Stimulated activated CD4-positive, alpha-beta T cell treated with anti-CD3 and anti-CD28 coated beads, Interleukin-1b, Interleukin-23, amount 100 ng/mL, for 1 hour (primary cell): ENCODE measurements around the gene DPPA5.
"Not testable (repeated sequence)": the region's sequence is repeated elsewhere in the genome, so short reads cannot be mapped to it uniquely, and the experiment has no call there.

ENCODE experiments used
- DNase-seq, 2 donors: peaks; one replicate each; pipeline ENCODE4 v3.0.0-alpha.2; 2020; ENCODE audit warnings: low read depth in 2 of 2

Gene DPPA5

GRCh38 chr6:73353636-73354593 lies at the start of gene DPPA5:
Gene DPPA5, minus strand, starts transcription at chr6:73354276. Its CDS starts 51 bp downstream, at chr6:73354225.
- no peak for DNase-seq

DNA sequence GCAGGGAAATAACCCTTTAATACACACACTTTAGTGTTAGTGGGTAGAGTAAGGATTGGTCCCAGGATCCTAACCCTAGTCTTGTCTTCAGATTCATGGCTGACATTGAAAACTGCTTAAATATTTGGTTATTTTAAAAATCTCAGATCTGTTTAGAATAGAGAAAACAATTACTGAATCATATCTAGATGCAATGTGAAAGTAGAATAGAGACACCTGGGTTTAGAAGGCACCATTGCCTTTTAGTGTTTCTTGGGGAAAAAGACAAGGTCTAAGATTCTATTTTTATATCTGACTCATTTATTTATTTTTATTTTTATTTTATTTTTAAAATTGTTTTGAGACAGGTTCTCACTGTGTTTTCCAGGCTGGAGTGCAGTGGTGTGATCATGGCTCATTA lies 46.6 kb upstream of the DPPA5 start:
- DNase-seq, result no peak

DNA sequence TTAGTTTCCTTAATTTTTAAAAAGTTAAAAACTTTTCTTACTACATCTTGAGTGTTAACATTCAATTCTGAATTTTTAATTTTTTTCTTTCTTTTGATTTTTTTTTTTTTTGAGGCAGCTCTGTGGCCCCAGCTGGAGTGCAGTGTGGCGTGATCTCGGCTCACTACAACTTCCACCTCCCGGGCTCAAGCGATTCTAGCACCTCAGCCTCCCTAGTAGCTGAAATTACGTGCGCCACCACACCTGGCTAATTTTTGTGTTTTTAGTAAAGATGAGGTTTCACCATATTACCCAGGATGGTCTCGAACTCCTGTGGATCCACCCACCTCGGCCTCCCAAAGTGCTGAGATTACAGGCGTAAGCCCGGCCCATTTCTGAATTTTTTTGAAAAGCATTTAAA lies 41.8 kb upstream of the DPPA5 start:
- DNase-seq, result no peak

DNA sequence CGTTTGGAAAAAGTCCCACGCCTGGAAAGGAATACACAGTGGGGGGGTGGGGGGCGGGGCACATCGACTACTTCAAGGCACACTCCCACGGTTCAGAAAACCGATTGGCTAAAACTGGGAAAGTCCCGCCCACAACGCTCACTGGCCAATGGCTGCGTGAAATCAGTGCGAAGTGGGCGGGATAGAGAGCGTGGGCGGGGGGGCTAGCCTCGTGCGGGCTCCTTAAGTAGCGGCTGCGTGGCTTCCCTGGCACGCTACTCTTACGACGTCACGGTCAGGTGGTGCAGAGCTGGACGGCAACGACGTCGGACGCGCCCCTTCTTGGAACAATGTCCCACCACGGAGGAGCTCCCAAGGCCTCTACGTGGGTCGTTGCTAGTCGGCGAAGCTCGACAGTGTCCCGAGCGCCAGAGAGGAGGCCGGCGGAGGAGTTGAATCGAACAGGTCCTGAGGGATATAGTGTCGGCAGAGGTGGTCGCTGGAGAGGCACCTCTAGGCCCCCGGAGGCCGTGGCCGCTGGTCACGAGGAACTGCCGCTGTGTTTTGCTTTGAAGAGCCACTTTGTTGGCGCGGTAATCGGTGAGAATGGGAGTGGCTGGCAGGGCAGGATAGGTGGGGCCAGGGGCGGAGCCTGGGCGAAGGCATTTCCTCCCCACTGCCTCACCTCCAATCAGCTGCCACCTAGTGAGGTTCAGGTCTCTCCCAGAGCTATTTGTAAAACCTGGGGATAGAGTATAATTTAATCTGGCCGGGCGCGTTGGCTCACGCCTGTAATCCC lies 40.7 kb upstream of the DPPA5 start, which contains the start of gene DDX43:
Gene DDX43, plus strand, starts transcription at position 252 of the 778 bp plus-strand sequence. Its CDS starts 78 bp downstream, at position 330.
- no peak for DNase-seq

DNA sequence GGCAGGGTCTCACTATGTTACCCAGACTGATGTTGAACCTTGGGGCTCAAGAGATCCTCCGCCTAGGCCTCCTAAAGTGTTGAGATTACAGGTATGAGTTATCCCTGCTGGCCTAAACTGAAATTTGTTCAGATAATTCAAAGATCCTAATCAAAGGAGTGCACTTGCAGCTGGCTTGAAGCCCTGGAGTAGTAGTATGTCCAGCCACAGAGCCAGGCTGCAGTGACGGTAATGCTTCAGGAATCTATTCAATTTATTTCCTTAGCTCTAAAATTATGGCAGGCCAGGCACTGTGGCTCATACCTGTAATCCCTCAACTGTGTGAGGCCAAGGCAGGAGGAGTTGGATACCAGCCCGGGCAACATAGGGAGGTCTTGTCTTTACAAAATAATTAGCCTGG lies 39.2 kb upstream of the DPPA5 start:
- DNase-seq, result no peak

GRCh38 chr6:73392188-73392587 lies 38.1 kb upstream of the DPPA5 start:
- not testable (repeated sequence) for DNase-seq

DNA sequence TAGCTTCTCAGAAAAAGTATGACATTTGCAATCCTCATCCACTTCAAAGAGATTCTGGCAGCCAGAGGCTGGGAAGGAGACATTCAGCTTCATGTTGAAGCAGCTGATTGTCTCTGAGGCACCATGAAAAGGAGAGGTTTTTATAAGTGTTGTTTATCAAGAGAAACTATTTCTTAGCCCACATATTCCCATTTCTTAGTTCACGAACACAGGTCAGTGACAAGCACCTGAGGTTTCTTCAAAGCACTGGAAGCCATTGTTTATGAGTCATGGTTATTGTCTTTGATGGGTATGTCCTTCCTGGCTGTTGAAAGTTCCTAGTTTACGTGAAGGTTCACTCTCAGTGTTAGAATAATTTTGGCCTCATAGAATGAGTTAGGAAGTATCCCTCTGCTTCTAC lies 37.6 kb upstream of the DPPA5 start:
- no peak for DNase-seq

GRCh38 chr6:73389854-73390253 lies 35.8 kb upstream of the DPPA5 start:
- no peak for DNase-seq

DNA sequence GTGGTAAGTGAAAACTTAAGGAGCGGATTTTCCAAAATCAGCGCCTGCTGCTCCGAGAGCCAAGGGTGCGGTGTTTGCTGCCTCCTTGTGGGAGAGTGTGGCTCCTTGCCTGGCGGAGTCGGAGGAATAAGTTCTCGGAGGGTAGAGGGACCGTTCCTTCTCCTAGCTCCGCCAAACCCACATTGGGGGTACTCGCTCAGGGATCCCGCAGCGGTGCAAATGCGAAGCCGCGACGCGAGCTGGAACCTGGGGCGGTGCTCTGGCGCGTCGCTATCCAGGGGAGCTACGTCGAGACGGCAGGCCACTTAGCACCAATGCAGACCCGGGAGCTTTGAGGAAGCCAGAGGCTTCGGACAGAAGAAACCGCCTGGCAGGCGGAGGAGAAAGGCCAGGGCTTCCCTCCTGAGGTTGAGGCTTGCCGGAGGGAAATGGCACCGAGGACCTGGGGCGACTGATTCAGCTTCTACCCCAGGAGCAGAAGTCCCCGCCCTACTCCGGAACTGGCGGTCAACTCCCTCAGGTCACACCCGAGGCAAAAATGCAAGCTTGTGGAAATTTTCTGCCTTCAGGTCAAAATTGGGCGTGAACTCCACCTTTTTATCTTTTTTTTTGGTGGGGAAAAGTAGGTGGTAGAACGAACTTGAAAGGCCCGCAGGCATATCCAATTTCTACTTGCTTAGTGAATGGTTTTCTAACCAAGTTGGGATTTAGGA lies 34.9 kb upstream of the DPPA5 start:
- peak in 1 of 2 donors; percentile 23 for DNase-seq

- no peak for DNase-seq
These were observed 34.3 kb upstream of the DPPA5 start for GRCh38 chr6:73388433-73388799.

GRCh38 chr6:73382462-73383113 lies 28.5 kb upstream of the DPPA5 start:
- no peak for DNase-seq

DNA sequence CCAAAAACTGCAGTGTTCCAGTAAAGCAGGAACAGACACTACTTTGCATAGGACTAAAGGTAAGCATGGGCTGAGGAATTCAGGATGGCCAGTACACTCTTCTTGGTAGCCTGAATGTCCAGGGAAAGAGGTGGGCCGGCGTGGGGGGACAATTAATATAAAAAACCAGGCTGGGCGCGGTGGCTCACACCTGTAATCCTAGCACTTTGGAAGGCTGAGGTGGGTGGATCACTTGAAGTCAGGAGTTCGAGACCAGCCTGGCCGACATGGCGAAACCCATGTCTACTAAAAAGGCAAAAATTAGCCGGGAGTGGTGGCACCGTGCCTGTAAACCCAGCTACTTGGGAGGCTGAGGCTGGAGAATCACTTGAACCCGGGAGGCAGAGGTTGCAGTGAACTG lies 27.5 kb upstream of the DPPA5 start:
- not testable (repeated sequence) for DNase-seq

GRCh38 chr6:73377225-73377624 lies 23.1 kb upstream of the DPPA5 start:
- DNase-seq, result no peak

DNA sequence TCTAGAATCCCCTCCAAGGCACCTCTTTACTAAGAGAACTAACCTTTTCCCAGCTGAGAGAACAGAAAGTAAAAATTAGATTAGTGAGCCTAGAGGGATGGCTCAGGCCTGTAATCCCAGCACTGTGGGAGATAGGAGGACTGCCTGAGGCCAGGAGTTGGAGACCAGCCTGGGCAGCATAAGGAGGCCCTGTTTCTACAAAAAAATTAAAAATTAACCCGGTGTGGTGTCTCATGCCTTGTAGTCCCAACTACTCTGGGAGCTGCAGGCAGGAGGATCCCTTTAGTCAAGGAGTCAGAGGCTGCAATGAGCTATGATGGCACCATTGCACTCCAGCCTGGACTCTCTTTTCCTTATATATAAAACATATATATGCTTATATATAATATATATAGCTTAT lies 21.1 kb upstream of the DPPA5 start:
- no peak for DNase-seq

GRCh38 chr6:73372516-73372915 lies 18.4 kb upstream of the DPPA5 start:
- DNase-seq, result no peak

DNA sequence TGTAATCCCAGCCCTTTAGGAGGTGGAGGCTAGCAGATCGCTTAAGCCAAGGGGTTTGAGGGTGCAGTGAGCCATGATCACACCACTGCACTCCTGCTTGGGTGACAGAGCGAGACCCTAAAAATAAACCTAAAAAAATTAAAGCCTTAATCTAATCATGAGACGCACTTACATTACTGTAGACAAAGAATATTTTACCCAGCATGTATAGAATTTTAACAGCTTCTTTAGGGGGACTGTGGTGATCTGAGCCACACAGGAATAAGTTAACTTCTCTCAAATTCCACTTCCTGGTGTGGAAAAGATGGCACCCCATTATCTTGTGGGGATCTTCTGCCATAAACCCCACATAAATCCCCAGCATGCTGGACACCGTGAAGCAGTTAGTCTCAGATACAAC lies 17.9 kb upstream of the DPPA5 start:
- no peak for DNase-seq

DNA sequence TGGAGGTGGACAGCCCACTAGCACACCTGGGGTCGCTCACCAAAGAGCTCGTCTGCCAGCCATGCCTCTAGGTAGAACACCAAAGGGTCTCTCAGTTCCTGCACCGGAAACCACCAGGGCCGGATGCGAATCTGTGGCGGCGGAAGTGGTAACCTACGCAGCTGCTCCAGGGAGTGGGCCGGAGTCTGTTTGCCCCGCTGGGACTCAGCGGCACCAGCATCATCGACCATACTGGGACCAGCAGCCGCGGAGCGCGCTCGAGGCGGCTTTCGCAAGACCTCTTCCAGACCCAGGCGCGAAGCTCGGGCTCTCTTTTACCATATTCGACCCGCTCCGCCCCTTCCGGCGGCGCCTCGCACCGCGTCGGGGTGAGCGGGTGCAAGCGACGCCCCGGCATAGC lies 15.5 kb upstream of the DPPA5 start, which contains the start of gene OOEP:
Gene OOEP, minus strand, starts transcription at position 335 of the 400 bp plus-strand sequence. Its CDS starts 105 bp downstream, at position 230.
- no peak for DNase-seq

GRCh38 chr6:73369157-73369556 lies 15.1 kb upstream of the DPPA5 start:
- no peak for DNase-seq

GRCh38 chr6:73368675-73369074 lies 14.6 kb upstream of the DPPA5 start:
- no peak for DNase-seq

- DNase-seq, result no peak
These were observed 13.8 kb upstream of the DPPA5 start for GRCh38 chr6:73367761-73368355.

- DNase-seq, result no peak
These were observed 10.5 kb upstream of the DPPA5 start for GRCh38 chr6:73364549-73364948.
